HCT116 (cell line): ENCODE data around the gene SPINK5.

Source experiments
- CEBPB ChIP-seq: IDR thresholded peaks from 2 replicates; pipeline ENCODE4 v1.6.1; 2012; ENCODE audit warnings: low read depth
- EZH2 ChIP-seq: fragments of 200-600 bp; sonication (generic); IDR thresholded peaks from 2 replicates; pipeline ENCODE4 v1.6.1; 2017; ENCODE audit warnings: antibody characterized with exemption, mixed run types
- EZH2phosphoT487 ChIP-seq: fragments of 200-600 bp; IDR thresholded peaks from 2 replicates; pipeline ENCODE4 v1.6.1; 2018; ENCODE audit warnings: antibody characterized with exemption, borderline replicate concordance
- POLR2AphosphoS5 ChIP-seq: IDR thresholded peaks from 2 replicates; pipeline ENCODE4 v1.6.1; 2011; ENCODE audit warnings: mild to moderate bottlenecking, low read depth, low read length, moderate library complexity
- RAD21 ChIP-seq: IDR thresholded peaks from 2 replicates; pipeline ENCODE4 v1.6.1; 2012; ENCODE audit warnings: low read depth, mild to moderate bottlenecking
- SIN3A ChIP-seq: IDR thresholded peaks from 2 replicates; pipeline ENCODE4 v1.6.1; 2012; ENCODE audit warnings: low read depth
- YY1 ChIP-seq: IDR thresholded peaks from 2 replicates; pipeline ENCODE4 v1.6.1; 2011; ENCODE audit warnings: low read length, low read depth, moderate library complexity, mild to moderate bottlenecking; ENCODE audit not compliant: insufficient replicate concordance; ENCODE audit errors: extremely low read depth
- ZNF274 ChIP-seq: fragments of 200-500 bp; sonication (Bioruptor generic); IDR thresholded peaks from 2 replicates; pipeline ENCODE4 v1.6.1; 2014; ENCODE audit warnings: mild to moderate bottlenecking, low read depth, low read length, inconsistent platforms
- TF ChIP-seq, protein P1 (sequence below), 3 experiments: fragments of 200-600 bp in 1 of 3; sonication (generic) in 1 of 3; IDR thresholded peaks in 2 of 3; conservative IDR thresholded peaks in 1 of 3; 2 replicates each; pipeline ENCODE4 v1.5.1; 2012 to 2017; ENCODE audit warnings: low read depth in 2 of 3, low read length in 2 of 3, antibody characterized with exemption in 1 of 3, borderline replicate concordance in 1 of 3, control low read depth in 1 of 3, mild to moderate bottlenecking in 1 of 3, mixed read lengths in 1 of 3, mixed run types in 1 of 3, moderate library complexity in 1 of 3; ENCODE audit not compliant: insufficient read depth in 1 of 3

DNA sequence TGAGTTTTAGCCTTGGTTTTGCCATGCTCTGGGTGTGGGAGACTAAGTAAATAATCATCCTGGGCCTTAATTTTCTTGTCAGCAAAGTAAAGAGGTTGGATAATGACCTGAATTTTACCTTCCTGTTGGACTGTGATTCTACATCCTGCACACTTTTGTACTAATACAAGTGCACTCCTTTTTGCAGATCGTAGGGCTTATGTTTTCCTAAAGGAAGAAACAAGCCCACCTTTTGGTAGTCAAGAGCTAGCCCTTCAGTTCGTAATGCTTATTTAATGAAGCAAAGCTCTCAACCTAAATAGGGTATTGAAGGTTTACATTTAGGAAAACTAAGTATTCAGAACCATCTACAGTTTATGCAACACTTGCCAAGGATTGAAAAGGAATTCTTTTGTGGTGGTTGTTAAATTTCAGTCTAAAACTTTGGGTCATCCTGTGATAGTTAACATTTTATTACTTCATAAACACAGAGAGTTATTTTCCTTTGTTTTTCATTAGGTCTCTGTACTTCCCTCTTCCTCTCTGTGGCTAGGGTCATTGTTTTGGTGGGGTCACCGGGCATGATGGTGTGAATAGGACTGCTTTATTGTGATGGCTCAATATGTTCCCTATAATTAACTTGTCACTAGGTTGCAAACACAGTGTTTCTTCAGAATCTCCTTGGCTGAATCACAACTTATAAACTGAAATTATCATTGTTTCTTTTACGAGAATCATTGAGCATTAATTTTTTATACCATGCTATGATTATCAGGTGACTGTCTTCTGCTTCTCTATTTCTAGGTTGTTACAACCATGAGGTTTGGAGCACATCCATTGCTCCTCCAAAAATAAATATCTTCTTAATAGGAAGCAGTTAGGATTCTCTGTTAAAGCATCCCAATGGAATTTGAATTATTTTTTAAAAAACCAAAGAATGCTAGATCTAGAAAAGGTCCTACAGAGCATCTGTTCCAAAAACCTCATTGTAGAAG lies 28.5 kb downstream of the SPINK5 start:
- TF ChIP-seq, protein P1, sequence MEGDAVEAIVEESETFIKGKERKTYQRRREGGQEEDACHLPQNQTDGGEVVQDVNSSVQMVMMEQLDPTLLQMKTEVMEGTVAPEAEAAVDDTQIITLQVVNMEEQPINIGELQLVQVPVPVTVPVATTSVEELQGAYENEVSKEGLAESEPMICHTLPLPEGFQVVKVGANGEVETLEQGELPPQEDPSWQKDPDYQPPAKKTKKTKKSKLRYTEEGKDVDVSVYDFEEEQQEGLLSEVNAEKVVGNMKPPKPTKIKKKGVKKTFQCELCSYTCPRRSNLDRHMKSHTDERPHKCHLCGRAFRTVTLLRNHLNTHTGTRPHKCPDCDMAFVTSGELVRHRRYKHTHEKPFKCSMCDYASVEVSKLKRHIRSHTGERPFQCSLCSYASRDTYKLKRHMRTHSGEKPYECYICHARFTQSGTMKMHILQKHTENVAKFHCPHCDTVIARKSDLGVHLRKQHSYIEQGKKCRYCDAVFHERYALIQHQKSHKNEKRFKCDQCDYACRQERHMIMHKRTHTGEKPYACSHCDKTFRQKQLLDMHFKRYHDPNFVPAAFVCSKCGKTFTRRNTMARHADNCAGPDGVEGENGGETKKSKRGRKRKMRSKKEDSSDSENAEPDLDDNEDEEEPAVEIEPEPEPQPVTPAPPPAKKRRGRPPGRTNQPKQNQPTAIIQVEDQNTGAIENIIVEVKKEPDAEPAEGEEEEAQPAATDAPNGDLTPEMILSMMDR (IDR thresholded peaks at IDR 0.05 in 2 of 3, conservative IDR thresholded peaks at IDR 0.05 in 1 of 3; ENCODE audit: borderline replicate concordance in 1 of 3, insufficient read depth in 1 of 3, low read depth in 2 of 3, low read length in 2 of 3), result no peak
- TF ChIP-seq YY1 (no peak), ZNF274 (no peak), RAD21 (no peak), POLR2AphosphoS5 (no peak), SIN3A (no peak), EZH2 (no peak), EZH2phosphoT487 (no peak), CEBPB (no peak)
